T-helper 17 cell (primary cell): ENCODE data around the gene ARTN. TPM values are rescaled to one million over a fixed set of nuclear protein-coding genes. Genes with fewer than 3 reads are reported as not detected.

Source experiments
- ATAC-seq: fragments of 150-1000 bp; cut with Tn5 transposase; 2 replicates; pipeline ENCODE4 v1.10.0; 2021; ENCODE audit warnings: mild to moderate bottlenecking, moderate library complexity
- DNase-seq, 3 donors: peaks; one replicate each; pipeline versions ENCODE4 v3.0.0 to v3.0.0-alpha.2; 2020 to 2021
- H3K9me3 ChIP-seq: one replicate; pipeline ENCODE4 v1.7.0; 2013; ENCODE audit warnings: low read length, mild to moderate bottlenecking; ENCODE audit not compliant: control insufficient read depth, poor library complexity, severe bottlenecking
- H3K27ac Mint-ChIP-seq: one replicate; pipeline ENCODE4 v1.8.0; 2022; ENCODE audit warnings: mild to moderate bottlenecking, moderate library complexity, mixed read lengths
- H3K27me3 Mint-ChIP-seq: one replicate; pipeline ENCODE4 v1.8.0; 2022; ENCODE audit warnings: mixed read lengths
- H3K36me3 Mint-ChIP-seq: one replicate; pipeline ENCODE4 v1.8.0; 2022; ENCODE audit warnings: low read depth, mixed read lengths
- H3K4me1 Mint-ChIP-seq: one replicate; pipeline ENCODE4 v1.8.0; 2022; ENCODE audit warnings: mild to moderate bottlenecking, mixed read lengths
- H3K4me3 Mint-ChIP-seq: one replicate; pipeline ENCODE4 v1.8.0; 2022; ENCODE audit warnings: mild to moderate bottlenecking, moderate library complexity, mixed read lengths
- total RNA-seq, 4 donors: library from RNA in 2 of 4; stranded (reverse) in 2 of 4; gene quantifications; one replicate each; pipeline ENCODE4 v1.2.3 and lab custom pipeline; 2022 to 2026

Gene ARTN
- total RNA-seq, 2 donors from 2014 or later = 0.52 to 0.65 TPM

- DNase-seq (peak; percentile 87 to 93 (median 89)), ATAC-seq (peak; percentile 81)
- H3K4me3 Mint-ChIP-seq = peak within 1 kb of the TSS; percentile 95
- H3K4me1 Mint-ChIP-seq = peaks cover 55% of the 10 kb centered on the region
- peaks cover 18% of the 10 kb centered on the region for H3K36me3 Mint-ChIP-seq
- H3K27ac Mint-ChIP-seq = peak within 1 kb of the TSS; percentile 95
- H3K27me3 Mint-ChIP-seq = no peaks in the 10 kb centered on the region
- no peaks in the 10 kb centered on the region for H3K9me3 ChIP-seq
Measured at GRCh38 chr1:43974443-43975248, 41.0 kb downstream of the ARTN start, which contains the start of gene ATP6V0B. Gene ATP6V0B, plus strand, starts transcription at chr1:43974960. Its CDS starts 81 bp downstream, at chr1:43975041.

DNA sequence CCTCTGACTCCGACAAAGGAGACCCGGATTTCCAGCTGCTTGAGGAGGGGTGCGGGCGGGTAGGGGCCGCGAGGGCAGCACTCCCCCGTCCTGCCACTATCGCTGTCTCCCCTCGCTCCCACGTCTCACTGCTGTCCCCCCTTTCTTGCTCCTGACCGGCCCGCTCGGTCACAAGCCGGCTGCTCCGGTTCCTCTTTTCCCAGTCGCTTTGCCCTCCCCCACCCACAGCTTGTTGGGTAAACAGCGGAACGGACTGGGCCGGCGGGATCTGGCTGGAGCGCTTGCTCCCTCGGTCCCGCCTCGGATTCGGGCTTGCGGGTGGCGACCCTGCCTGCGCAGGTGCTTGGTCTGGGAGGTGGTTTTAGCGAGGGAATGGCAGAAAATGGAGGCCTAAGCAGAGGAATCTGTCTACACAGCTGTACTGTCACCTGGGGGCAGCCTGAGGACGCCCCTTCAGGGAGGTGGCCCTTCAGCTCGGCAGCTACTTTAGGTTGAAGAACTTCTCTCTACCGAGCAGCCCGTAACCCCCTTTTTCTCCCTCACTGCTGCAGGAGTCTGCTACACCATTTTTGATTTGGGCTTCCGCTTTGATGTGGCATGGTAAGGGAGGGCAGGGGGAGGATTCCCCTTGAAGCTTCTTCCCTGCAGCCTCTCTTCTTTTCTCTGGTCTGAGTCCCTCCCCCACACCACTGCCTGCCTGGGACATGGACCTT is 41.8 kb downstream of the ARTN start:
- Mint-ChIP-seq H3K27me3 (no peaks in the 10 kb centered on the region), H3K36me3 (peaks cover 18% of the 10 kb centered on the region), H3K4me1 (peaks cover 52% of the 10 kb centered on the region), H3K27ac (peak overlapping the region; percentile 95), H3K4me3 (peak overlapping the region; percentile 95)
- no peaks in the 10 kb centered on the region for H3K9me3 ChIP-seq
- peak in 1 of 3 donors; percentile 31 for DNase-seq
- ATAC-seq = peak; percentile 23

DNA sequence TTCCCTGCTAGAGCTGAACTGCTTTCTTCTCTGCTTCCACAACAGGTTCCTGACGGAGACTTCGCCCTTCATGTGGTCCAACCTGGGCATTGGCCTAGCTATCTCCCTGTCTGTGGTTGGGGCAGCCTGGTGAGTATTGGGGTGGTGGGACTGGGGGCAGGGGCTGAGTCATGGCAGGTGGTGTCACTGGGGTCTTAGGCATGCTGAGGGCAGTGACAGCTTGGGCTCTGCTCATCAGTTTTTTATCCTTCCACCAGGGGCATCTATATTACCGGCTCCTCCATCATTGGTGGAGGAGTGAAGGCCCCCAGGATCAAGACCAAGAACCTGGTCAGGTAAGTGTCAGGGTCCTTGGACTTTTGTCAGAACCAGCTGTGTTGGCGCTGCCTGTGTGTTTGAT is 42.4 kb downstream of the ARTN start:
- peaks cover 18% of the 10 kb centered on the region for H3K36me3 Mint-ChIP-seq
- peak overlapping the region; percentile 95 for H3K4me3 Mint-ChIP-seq
- no peak for DNase-seq
- H3K27ac Mint-ChIP-seq = peak overlapping the region; percentile 95
- no peaks in the 10 kb centered on the region for H3K27me3 Mint-ChIP-seq
- no peaks in the 10 kb centered on the region for H3K9me3 ChIP-seq
- peaks cover 52% of the 10 kb centered on the region for H3K4me1 Mint-ChIP-seq
- ATAC-seq = no peak

DNA sequence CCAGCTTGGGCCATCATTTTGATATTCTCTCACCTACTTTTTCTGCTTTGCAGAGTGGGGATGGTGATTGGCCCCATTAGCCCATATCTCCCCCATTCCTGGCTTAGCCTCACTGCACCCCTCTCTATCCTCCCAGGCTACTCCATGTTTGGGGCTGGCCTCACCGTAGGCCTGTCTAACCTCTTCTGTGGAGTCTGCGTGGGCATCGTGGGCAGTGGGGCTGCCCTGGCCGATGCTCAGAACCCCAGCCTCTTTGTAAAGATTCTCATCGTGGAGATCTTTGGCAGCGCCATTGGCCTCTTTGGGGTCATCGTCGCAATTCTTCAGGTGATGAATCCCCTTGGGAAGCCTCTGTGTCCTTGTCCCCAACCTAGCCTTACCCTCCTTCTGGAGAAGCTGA is 43.3 kb downstream of the ARTN start:
- no peak for DNase-seq
- peak overlapping the region; percentile 95 for H3K4me3 Mint-ChIP-seq
- H3K4me1 Mint-ChIP-seq = peaks cover 50% of the 10 kb centered on the region
- H3K36me3 Mint-ChIP-seq = peaks cover 18% of the 10 kb centered on the region
- no peak for ATAC-seq
- peak overlapping the region; percentile 95 for H3K27ac Mint-ChIP-seq
- H3K9me3 ChIP-seq = no peaks in the 10 kb centered on the region
- no peaks in the 10 kb centered on the region for H3K27me3 Mint-ChIP-seq

- Mint-ChIP-seq H3K27me3 (no peaks in the 10 kb centered on the region), H3K36me3 (peaks cover 20% of the 10 kb centered on the region), H3K27ac (peak overlapping the region; percentile 95), H3K4me1 (peaks cover 54% of the 10 kb centered on the region), H3K4me3 (peak overlapping the region; percentile 95)
- no peaks in the 10 kb centered on the region for H3K9me3 ChIP-seq
- DNase-seq = no peak
- no peak for ATAC-seq
Measured at GRCh38 chr1:43977376-43978263, 44.0 kb downstream of the ARTN start.

GRCh38 chr1:43978264-43978550 is 44.6 kb downstream of the ARTN start:
- DNase-seq = no peak
- peaks cover 21% of the 10 kb centered on the region for H3K36me3 Mint-ChIP-seq
- H3K4me1 Mint-ChIP-seq = peaks cover 60% of the 10 kb centered on the region
- peak overlapping the region; percentile 95 for H3K27ac Mint-ChIP-seq
- H3K4me3 Mint-ChIP-seq = peak overlapping the region; percentile 95
- ATAC-seq = no peak
- H3K9me3 ChIP-seq = no peaks in the 10 kb centered on the region
- no peaks in the 10 kb centered on the region for H3K27me3 Mint-ChIP-seq

- H3K4me1 Mint-ChIP-seq = peaks cover 62% of the 10 kb centered on the region
- H3K27ac Mint-ChIP-seq = peak within 1 kb of the TSS; percentile 95
- no peaks in the 10 kb centered on the region for H3K9me3 ChIP-seq
- no peaks in the 10 kb centered on the region for H3K27me3 Mint-ChIP-seq
- DNase-seq = peak; percentile 26 to 47 (median 34)
- peak within 1 kb of the TSS; percentile 95 for H3K4me3 Mint-ChIP-seq
- ATAC-seq = no peak
- H3K36me3 Mint-ChIP-seq = peaks cover 21% of the 10 kb centered on the region
Measured at GRCh38 chr1:43978551-43979260, 45.1 kb downstream of the ARTN start, which contains the start of gene B4GALT2. Gene B4GALT2, plus strand, starts transcription at chr1:43979210. Its CDS starts 1,951 bp downstream, at chr1:43981161.

DNA sequence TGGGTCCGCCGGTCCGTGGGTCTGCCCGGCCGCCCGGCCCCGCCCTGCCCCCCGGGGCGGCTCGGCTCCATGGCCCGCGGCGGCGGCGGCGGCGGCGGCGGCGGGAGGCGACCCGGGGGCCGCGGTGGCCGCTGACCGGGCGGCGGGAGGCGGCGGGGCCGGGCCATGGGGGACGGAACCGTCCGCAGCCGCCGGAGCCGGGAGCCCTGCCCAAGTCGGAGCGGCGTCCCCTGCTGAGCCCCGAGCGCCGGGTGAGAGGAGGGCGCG is 45.6 kb downstream of the ARTN start:
- peaks cover 59% of the 10 kb centered on the region for H3K4me1 Mint-ChIP-seq
- H3K36me3 Mint-ChIP-seq = peaks cover 19% of the 10 kb centered on the region
- H3K27me3 Mint-ChIP-seq = no peaks in the 10 kb centered on the region
- ATAC-seq (no peak), DNase-seq (no peak)
- H3K9me3 ChIP-seq = no peaks in the 10 kb centered on the region
- no peak overlapping the region for H3K27ac Mint-ChIP-seq
- H3K4me3 Mint-ChIP-seq = no peak overlapping the region

DNA sequence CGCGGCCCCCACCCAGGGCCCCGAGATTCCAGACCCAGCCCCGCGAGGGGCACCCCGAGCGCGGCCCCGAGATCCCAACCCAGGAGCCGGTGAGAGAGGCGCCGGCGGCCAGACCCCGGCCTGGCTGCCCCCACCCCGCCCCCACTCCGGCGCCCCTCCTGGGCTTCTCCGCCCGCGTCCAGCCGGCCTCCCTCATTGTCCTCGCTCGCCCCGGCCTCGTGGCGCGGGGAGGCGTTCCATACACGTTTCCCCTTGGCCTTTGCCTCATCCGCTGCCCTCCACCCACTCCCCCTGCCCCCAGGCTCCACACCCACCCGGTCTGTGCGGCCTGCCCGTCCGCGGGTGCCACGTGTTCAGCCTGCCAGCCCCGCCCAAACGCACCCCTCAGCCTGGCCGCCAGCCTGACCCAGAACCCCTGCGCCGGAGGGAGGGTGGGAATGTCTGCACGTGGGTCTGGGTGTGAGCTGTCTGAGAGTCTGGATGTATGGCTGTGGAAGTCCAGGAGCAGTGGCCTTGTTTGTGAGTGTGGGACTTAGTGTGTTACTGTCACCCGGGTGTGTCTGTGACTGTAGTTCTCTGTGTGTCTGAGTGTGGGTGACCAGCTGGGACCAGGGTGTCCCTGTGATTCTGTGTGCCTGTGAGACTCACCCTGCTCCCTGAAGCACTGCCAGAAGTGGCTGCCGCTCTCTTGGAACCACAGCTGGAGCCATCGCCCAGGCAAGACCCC is 46.1 kb downstream of the ARTN start:
- Mint-ChIP-seq H3K27ac (no peak overlapping the region), H3K36me3 (peaks cover 17% of the 10 kb centered on the region)
- ATAC-seq = no peak

DNA sequence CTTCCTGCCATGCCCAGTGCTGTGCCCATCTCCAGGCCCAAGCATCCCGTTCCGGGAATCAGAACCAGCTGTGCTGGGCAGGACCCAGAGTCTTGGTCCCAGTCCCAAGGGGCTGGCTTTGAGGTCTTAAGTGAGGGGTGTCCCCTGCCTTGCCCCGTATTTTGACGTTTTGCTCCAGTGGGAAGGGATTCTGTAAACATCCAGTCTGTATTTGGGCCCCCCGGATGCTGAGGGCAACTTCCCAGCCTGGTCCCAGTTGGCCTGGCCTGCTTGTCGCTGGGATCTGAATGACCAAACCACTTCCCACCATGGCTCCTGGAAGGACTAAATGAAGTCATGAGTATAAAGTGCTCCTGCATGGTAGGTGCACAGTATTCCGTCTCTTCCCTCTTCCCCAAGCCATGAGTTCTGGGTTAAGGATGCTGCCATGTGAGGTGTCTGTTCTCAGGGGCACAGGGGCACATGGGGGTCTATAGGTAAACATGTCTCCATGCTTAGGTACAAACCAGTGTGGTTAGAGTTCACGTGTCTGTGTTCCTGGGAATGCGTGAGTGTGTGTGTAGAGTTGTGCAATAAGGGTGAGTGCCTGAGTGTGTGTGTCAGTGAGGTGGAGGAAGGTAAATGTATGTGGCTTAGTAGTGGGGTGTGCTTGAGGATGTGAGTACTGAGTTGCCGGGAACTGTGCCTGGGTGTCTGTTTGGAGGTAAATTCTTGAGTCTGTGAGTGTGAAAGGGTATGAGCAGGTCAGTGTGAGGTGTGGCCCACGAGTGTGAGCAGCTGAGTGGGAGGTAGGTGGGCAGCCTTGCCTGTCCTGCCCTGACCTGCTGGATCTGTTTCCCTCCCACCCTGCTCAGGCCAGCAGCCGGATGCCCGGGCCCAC is 46.9 kb downstream of the ARTN start:
- Mint-ChIP-seq H3K27ac (no peak overlapping the region), H3K27me3 (no peaks in the 10 kb centered on the region), H3K36me3 (peaks cover 17% of the 10 kb centered on the region), H3K4me1 (peaks cover 59% of the 10 kb centered on the region), H3K4me3 (peak overlapping the region; percentile 95)
- ATAC-seq (no peak), DNase-seq (no peak)
- H3K9me3 ChIP-seq = no peaks in the 10 kb centered on the region

More for the DNA sequence above, 46.1 kb downstream of the ARTN start:
- no peak for DNase-seq
- Mint-ChIP-seq H3K4me3 (peak overlapping the region; percentile 95), H3K4me1 (peaks cover 59% of the 10 kb centered on the region), H3K27me3 (no peaks in the 10 kb centered on the region)
- H3K9me3 ChIP-seq = no peaks in the 10 kb centered on the region

- peaks cover 54% of the 10 kb centered on the region for H3K4me1 Mint-ChIP-seq
- no peak overlapping the region for H3K27ac Mint-ChIP-seq
- H3K9me3 ChIP-seq = no peaks in the 10 kb centered on the region
- DNase-seq (no peak), ATAC-seq (no peak)
- peaks cover 17% of the 10 kb centered on the region for H3K36me3 Mint-ChIP-seq
- H3K4me3 Mint-ChIP-seq = peak overlapping the region; percentile 95
- H3K27me3 Mint-ChIP-seq = no peaks in the 10 kb centered on the region
Measured at GRCh38 chr1:43981135-43981491, 47.5 kb downstream of the ARTN start.
